ENCODE results near the gene CCL21. TPM values are rescaled to one million over a fixed set of nuclear protein-coding genes. Genes with fewer than 3 reads are reported as not detected.
"Not testable (repeated sequence)": the region's sequence is repeated elsewhere in the genome, so short reads cannot be mapped to it uniquely, and the experiment has no call there.

Gene CCL21
- total and polyA plus RNA-seq, 2 of the 4 experiments (the other 2 are of a cell fraction), result not detected

DNA sequence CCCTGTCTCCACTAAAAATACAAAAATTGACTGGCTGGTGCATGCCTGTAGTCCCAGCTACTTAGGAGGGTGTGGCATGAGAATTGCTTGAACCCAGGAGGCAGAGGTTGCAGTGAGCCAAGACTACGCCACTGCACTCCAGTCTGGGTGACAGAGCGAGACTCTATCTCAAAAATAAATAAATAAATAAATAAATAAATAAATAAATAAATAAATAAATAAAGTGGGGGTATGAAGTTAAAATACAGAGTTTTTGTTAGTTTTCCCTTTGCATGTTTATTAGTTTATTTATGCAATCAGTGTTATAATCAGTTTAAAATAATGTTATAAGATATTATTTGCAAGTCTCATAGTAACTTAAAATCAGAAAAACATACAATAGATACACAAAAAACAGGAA is 40.4 kb upstream of the CCL21 start:
- H2BK5ac ChIP-seq (ENCODE audit: low read depth, low read length, poor library complexity, severe bottlenecking); dilution Hi-C loops (cut with HindIII; ENCODE audit: low sequenced_read_pairs, unreplicated experiment); H2BK120ac ChIP-seq (ENCODE audit: low read depth, low read length); H3K27me3 ChIP-seq (ENCODE audit: control insufficient read depth, insufficient read depth, low read length); H3K56ac ChIP-seq (ENCODE audit: extremely low read depth, insufficient read depth, low read length); H3K18ac ChIP-seq (ENCODE audit: low read depth, low read length); H3K4me3 ChIP-seq (ENCODE audit: insufficient read depth, low read depth, low read length); POLR2A ChIA-PET (ENCODE audit: unreplicated experiment); H3K4me1 ChIP-seq (ENCODE audit: control insufficient read depth, insufficient read depth, low read length); H3K14ac ChIP-seq (replicated peaks; ENCODE audit: low read depth, low read length); H3K4me2 ChIP-seq (ENCODE audit: low read depth, low read length); H2BK20ac ChIP-seq (ENCODE audit: low read depth, low read length); in situ Hi-C loops (cut with MboI; ENCODE audit: low sequenced_read_pairs); H3K4ac ChIP-seq (ENCODE audit: low read depth, low read length); H3K36me3 ChIP-seq (ENCODE audit: control insufficient read depth, insufficient read depth, low read length); H3K9me3 ChIP-seq (ENCODE audit: control insufficient read depth, insufficient read depth, low read length); H4K5ac ChIP-seq (ENCODE audit: low read depth, low read length); H4K20me1 ChIP-seq (ENCODE audit: insufficient read depth, low read length); BruUV-seq (replicated peaks); H3K9ac ChIP-seq (ENCODE audit: low read depth, low read length); H4K8ac ChIP-seq (ENCODE audit: low read depth in 2 of 2, low read length in 2 of 2); H3K9me1 ChIP-seq (ENCODE audit: insufficient read depth, low read length); DNase-seq; CTCF ChIA-PET; H2AK5ac ChIP-seq (ENCODE audit: low read depth, low read length); H3K27ac ChIP-seq (ENCODE audit: insufficient read depth, low read length); H4K91ac ChIP-seq (ENCODE audit: insufficient read depth, low read depth, low read length); H3K23ac ChIP-seq (ENCODE audit: low read depth, low read length); H2AFZ ChIP-seq (replicated peaks; ENCODE audit: low read length, poor library complexity); H2AK9ac ChIP-seq (replicated peaks; ENCODE audit: low read depth, low read length, poor library complexity); ATAC-seq (ENCODE audit: low read depth); H2BK15ac ChIP-seq (ENCODE audit: low read depth, low read length); H3K79me1 ChIP-seq (ENCODE audit: low read depth in 1 of 2, low read length in 2 of 2): not testable (repeated sequence)
- intact Hi-C loops (cut with micrococcal nuclease), result loop anchor here (10.0 kb wide), 1 partner anchor 214 kb away; no protein-coding TSS in a partner anchor
- no CpG with 5 or more reads among the region's 2 CpGs for WGBS, 2 experiments (ENCODE audit: extremely low coverage in 2 of 2, insufficient read length in 1 of 2)

Data from IMR-90 (cell line).